K562 (cell line): Measurements from ENCODE around the gene TARBP1. TPM values are rescaled to one million over a fixed set of nuclear protein-coding genes. Genes with fewer than 3 reads are reported as not detected.
A peak's percentile ranks its signal among the peaks of the same experiment; 100 is the strongest.

Experiments used
- CREB5 ChIP-seq: fragments of 250-450 bp; sonication (Bioruptor Pico); IDR thresholded peaks from 2 replicates; pipeline ENCODE4 v1.5.0; 2020; ENCODE audit warnings: mild to moderate bottlenecking
- ETV1 ChIP-seq: fragments of 450-650 bp; conservative IDR thresholded peaks from 2 replicates; pipeline ENCODE4 v1.6.1; 2016; ENCODE audit warnings: missing genetic modification characterization, control low read depth, low read depth, missing compliant biosample characterization
- FOXP4 ChIP-seq: sonication (generic); formaldehyde crosslinking; IDR thresholded peaks from 2 replicates; pipeline ENCODE4 v1.8.0; 2022; ENCODE audit warnings: mild to moderate bottlenecking, missing genetic modification reagents, borderline replicate concordance
- GABPB2 ChIP-seq: fragments of 250-450 bp; sonication (Bioruptor Pico); conservative IDR thresholded peaks from 2 replicates; pipeline ENCODE4 v1.5.1; 2021; ENCODE audit warnings: mild to moderate bottlenecking
- GATAD2B ChIP-seq: fragments of 450-650 bp; IDR thresholded peaks from 2 replicates; pipeline ENCODE4 v1.6.1; 2017; ENCODE audit warnings: mild to moderate bottlenecking, borderline replicate concordance
- IFI16 ChIP-seq: fragments of 250-450 bp; sonication (Bioruptor Pico); IDR thresholded peaks from 2 replicates; pipeline ENCODE4 v2.1.2; 2022; ENCODE audit warnings: mild to moderate bottlenecking, inconsistent platforms
- MAFF ChIP-seq: IDR thresholded peaks from 2 replicates; pipeline ENCODE4 v1.6.1; 2012; ENCODE audit warnings: low read length, improper control_type of control experiment
- MCM5 ChIP-seq: fragments of 450-650 bp; IDR thresholded peaks from 2 replicates; pipeline ENCODE4 v1.6.1; 2016; ENCODE audit warnings: low read depth
- MTA1 ChIP-seq: fragments of 450-650 bp; IDR thresholded peaks from 2 replicates; pipeline ENCODE4 v1.6.1; 2017; ENCODE audit warnings: borderline replicate concordance
- NFXL1 ChIP-seq: fragments of 450-650 bp; formaldehyde crosslinking; IDR thresholded peaks from 2 replicates; pipeline ENCODE4 v1.4.0; 2021; ENCODE audit warnings: mild to moderate bottlenecking
- PBX2 ChIP-seq, 2 experiments: IDR thresholded peaks in 1 of 2; conservative IDR thresholded peaks in 1 of 2; 2 replicates each; pipeline ENCODE4 v1.6.1; 2016; ENCODE audit warnings: low read depth in 2 of 2, mild to moderate bottlenecking in 1 of 2, missing compliant biosample characterization in 1 of 2, missing genetic modification characterization in 1 of 2, moderate library complexity in 1 of 2
- PCBP1 ChIP-seq: fragments of 200-400 bp; formaldehyde crosslinking; IDR thresholded peaks from 2 replicates; pipeline ENCODE4 v1.6.1; 2018; ENCODE audit warnings: mild to moderate bottlenecking, low read depth, low read length; ENCODE audit not compliant: poor library complexity, severe bottlenecking
- SIX5 ChIP-seq, 2 experiments: IDR thresholded peaks; 2 replicates each; pipeline ENCODE4 v1.6.1; 2011; ENCODE audit warnings: low read length in 2 of 2, borderline replicate concordance in 1 of 2, low read depth in 1 of 2, mild to moderate bottlenecking in 1 of 2, moderate library complexity in 1 of 2; ENCODE audit not compliant: insufficient read depth in 1 of 2
- TAF9B ChIP-seq: fragments of 450-650 bp; IDR thresholded peaks from 2 replicates; pipeline ENCODE4 v1.6.1; 2018; ENCODE audit warnings: mild to moderate bottlenecking; ENCODE audit not compliant: partially characterized antibody
- ZNF165 ChIP-seq: fragments of 250-450 bp; sonication (Bioruptor Pico); IDR thresholded peaks from 2 replicates; pipeline ENCODE4 v1.4.0; 2020; ENCODE audit warnings: borderline replicate concordance
- ZNF277 ChIP-seq: fragments of 250-450 bp; sonication (Bioruptor Pico); IDR thresholded peaks from 2 replicates; pipeline ENCODE4 v1.8.0; 2022; ENCODE audit warnings: inconsistent platforms, mild to moderate bottlenecking, moderate library complexity, borderline replicate concordance
- ZNF311 ChIP-seq: fragments of 250-450 bp; sonication (Bioruptor Pico); IDR thresholded peaks from 2 replicates; pipeline ENCODE4 v1.4.0; 2020; ENCODE audit warnings: mild to moderate bottlenecking, moderate library complexity
- ZNF76 ChIP-seq: fragments of 250-450 bp; sonication (Bioruptor Pico); IDR thresholded peaks from 2 replicates; pipeline ENCODE4 v1.4.0; 2020; ENCODE audit warnings: mild to moderate bottlenecking, moderate library complexity, borderline replicate concordance
- polyA plus RNA-seq, 8 experiments: library from polyadenylated mRNA; depleted of rRNA in 4 of 8; stranded (reverse) in 5 of 8; unstranded in 3 of 8; fragments of >200 nt; fragmentation: Nextera tagmentation in 2 of 8; fragmentation: Illumina TruSeq in 1 of 8; extraction: Ambion mirVana in 2 of 8; extraction: Trizol in 1 of 8; gene quantifications; 2 replicates each; pipeline versions ENCODE4 v1.2.1 to v1.2.3, GENCODE V29; 2011 to 2014; ENCODE audit warnings: inconsistent platforms in 1 of 8, missing spikeins in 1 of 8
- total RNA-seq, 7 experiments: library from RNA; depleted of rRNA in 6 of 7; stranded (reverse); fragments of >200 nt in 6 of 7; fragmentation: Illumina TruSeq in 2 of 7; extraction: Trizol in 2 of 7; gene quantifications; 2 replicates each; pipeline versions ENCODE4 v1.2.1 to v1.2.3, GENCODE V29; 2011 to 2021; ENCODE audit warnings: low replicate concordance in 1 of 7

TARBP1 gene
- total and polyA plus RNA-seq, 9 of the 15 experiments (the other 6 are each of a cell fraction or from before 2014, with no cell fraction given) = 8.8 to 48.0 (median 22.9) TPM

GRCh38 chr1:234478481-234479309 lies at the start of gene TARBP1 (continued):
- TF ChIP-seq ZNF311 (CRISPR knock-in tag) (peak; percentile 68; the same call in 1 of the 2 replicates), PBX2 (CRISPR knock-in tag; IDR thresholded peaks at IDR 0.05; ENCODE audit: low read depth) (no peak), PBX2 (tag; conservative IDR thresholded peaks at IDR 0.05; ENCODE audit: low read depth) (no peak), FOXP4 (CRISPR knock-in tag) (0 out of 2 replicates have a peak, but pooled peaks have one; percentile 72), GATAD2B (peak; percentile 82; the same call in 1 of the 2 replicates), PCBP1 (no peak), ZNF277 (CRISPR knock-in tag) (no peak), MCM5 (no peak), ZNF165 (no peak), ZNF76 (CRISPR knock-in tag) (peak; percentile 81; the same call in 1 of the 2 replicates), IFI16 (CRISPR knock-in tag) (no peak), MTA1 (no peak), SIX5 (IDR thresholded peaks at IDR 0.05; ENCODE audit: borderline replicate concordance in 1 of 2, insufficient read depth in 1 of 2, low read depth in 1 of 2, low read length in 2 of 2) (no peak), CREB5 (CRISPR knock-in tag) (no peak), NFXL1 (CRISPR knock-in tag) (peak; percentile 78; the same call in 1 of the 2 replicates), ETV1 (no peak), MAFF (no peak), GABPB2 (CRISPR knock-in tag) (no peak), TAF9B (no peak)
